HepG2 (cell line): Measurements from ENCODE around the gene NAIF1. TPM values are rescaled to one million over a fixed set of nuclear protein-coding genes. Genes with fewer than 3 reads are reported as not detected.
A peak's percentile ranks its signal among the peaks of the same experiment; 100 is the strongest.

ENCODE experiments used
- CBX2 ChIP-seq, 2 experiments: fragments of 200-600 bp in 1 of 2; sonication (generic); formaldehyde crosslinking in 1 of 2; IDR thresholded peaks; 2 replicates each; pipeline versions ENCODE4 v1.7.0 to v1.8.1; 2018 to 2022; ENCODE audit warnings: low read depth in 2 of 2, low read length in 1 of 2, mild to moderate bottlenecking in 1 of 2, missing genetic modification reagents in 1 of 2
- CC2D1A ChIP-seq: sonication (generic); formaldehyde crosslinking; IDR thresholded peaks from 2 replicates; pipeline ENCODE4 v1.8.1; 2023; ENCODE audit warnings: mild to moderate bottlenecking, missing genetic modification reagents
- ETV6 ChIP-seq: sonication (generic); formaldehyde crosslinking; conservative IDR thresholded peaks from 2 replicates; pipeline ENCODE4 v1.4.0; 2020; ENCODE audit warnings: missing genetic modification reagents
- KDM3A ChIP-seq: IDR thresholded peaks from 2 replicates; pipeline ENCODE4 v1.6.1; 2018; ENCODE audit warnings: low read depth, missing compliant biosample characterization
- KLF16 ChIP-seq, 2 experiments: sonication (generic) in 1 of 2; formaldehyde crosslinking in 1 of 2; IDR thresholded peaks; 2 replicates each; pipeline versions ENCODE4 v1.6.1 to v1.8.0; 2016 to 2023; ENCODE audit warnings: missing genetic modification reagents in 2 of 2, missing compliant biosample characterization in 1 of 2
- NR3C1 ChIP-seq: sonication (generic); formaldehyde crosslinking; IDR thresholded peaks from 2 replicates; pipeline ENCODE4 v1.4.0; 2020; ENCODE audit warnings: missing genetic modification reagents
- NRL ChIP-seq: sonication (generic); formaldehyde crosslinking; IDR thresholded peaks from 2 replicates; pipeline ENCODE4 v1.5.0; 2020; ENCODE audit warnings: missing genetic modification reagents, mild to moderate bottlenecking, moderate library complexity, borderline replicate concordance
- SOX5 ChIP-seq: IDR thresholded peaks from 2 replicates; pipeline ENCODE4 v1.6.1; 2016; ENCODE audit warnings: borderline replicate concordance
- SRSF1 ChIP-seq: fragments of 200-400 bp; formaldehyde crosslinking; optimal IDR thresholded peaks from 2 replicates; pipeline ENCODE3; 2017; ENCODE audit warnings: mild to moderate bottlenecking, low read depth, low read length, moderate library complexity
- TARDBP ChIP-seq: sonication (generic); formaldehyde crosslinking; IDR thresholded peaks from 2 replicates; pipeline ENCODE4 v1.8.0; 2022; ENCODE audit warnings: mild to moderate bottlenecking, missing genetic modification reagents
- TRIM22 ChIP-seq: fragments of 450-650 bp; IDR thresholded peaks from 2 replicates; pipeline ENCODE4 v1.6.1; 2017
- ZNF143 ChIP-seq: sonication (generic); formaldehyde crosslinking; IDR thresholded peaks from 2 replicates; pipeline ENCODE4 v1.4.0; 2020; ENCODE audit warnings: missing genetic modification reagents
- ZNF446 ChIP-seq: sonication (generic); formaldehyde crosslinking; IDR thresholded peaks from 2 replicates; pipeline ENCODE4 v1.5.0; 2020; ENCODE audit warnings: mild to moderate bottlenecking, missing genetic modification reagents
- ZNF597 ChIP-seq: sonication (generic); formaldehyde crosslinking; IDR thresholded peaks from 2 replicates; pipeline ENCODE4 v1.5.0; 2020; ENCODE audit warnings: missing genetic modification reagents
- ZNF687 ChIP-seq: sonication (generic); formaldehyde crosslinking; IDR thresholded peaks from 2 replicates; pipeline ENCODE4 v1.5.1; 2020; ENCODE audit warnings: mild to moderate bottlenecking, missing genetic modification reagents, moderate library complexity
- ZSCAN30 ChIP-seq: sonication (generic); formaldehyde crosslinking; IDR thresholded peaks from 2 replicates; pipeline ENCODE4 v1.5.0; 2020; ENCODE audit warnings: mild to moderate bottlenecking, missing genetic modification reagents
- polyA plus RNA-seq, 8 experiments: library from polyadenylated mRNA; depleted of rRNA in 3 of 8; stranded (reverse) in 7 of 8; unstranded in 1 of 8; fragments of >200 nt; fragmentation: Illumina TruSeq in 4 of 8; extraction: Trizol in 4 of 8; gene quantifications; 2 replicates each; pipeline versions ENCODE4 v1.2.1 to v1.2.3, GENCODE V29; 2011 to 2016; ENCODE audit warnings: low read depth in 4 of 8, missing spikeins in 1 of 8, mixed read lengths in 1 of 8; ENCODE audit not compliant: insufficient read depth in 1 of 8
- total RNA-seq, 5 experiments: library from RNA; depleted of rRNA; stranded (reverse); fragments of >200 nt; fragmentation: Illumina TruSeq; extraction: Trizol; gene quantifications; 2 replicates each; pipeline ENCODE4 v1.2.3, GENCODE V29; 2016; ENCODE audit warnings: low read depth in 1 of 5
- TF ChIP-seq, protein P1 (sequence below): sonication (generic); formaldehyde crosslinking; IDR thresholded peaks from 2 replicates; pipeline ENCODE4 v1.4.0; 2020; ENCODE audit warnings: missing genetic modification reagents
- TF ChIP-seq, protein P2 (sequence below): sonication (generic); IDR thresholded peaks from 2 replicates; pipeline ENCODE4 v1.6.1; 2016; ENCODE audit warnings: low read depth, borderline replicate concordance
- TF ChIP-seq, protein P3 (sequence below): sonication (generic); formaldehyde crosslinking; conservative IDR thresholded peaks from 2 replicates; pipeline ENCODE4 v1.8.1; 2023; ENCODE audit warnings: missing genetic modification reagents

NAIF1 gene
- total and polyA plus RNA-seq, 2 of the 13 experiments (the other 11 are each of a cell fraction or from before 2014, with no cell fraction given) = 6.0 to 6.9 TPM

DNA sequence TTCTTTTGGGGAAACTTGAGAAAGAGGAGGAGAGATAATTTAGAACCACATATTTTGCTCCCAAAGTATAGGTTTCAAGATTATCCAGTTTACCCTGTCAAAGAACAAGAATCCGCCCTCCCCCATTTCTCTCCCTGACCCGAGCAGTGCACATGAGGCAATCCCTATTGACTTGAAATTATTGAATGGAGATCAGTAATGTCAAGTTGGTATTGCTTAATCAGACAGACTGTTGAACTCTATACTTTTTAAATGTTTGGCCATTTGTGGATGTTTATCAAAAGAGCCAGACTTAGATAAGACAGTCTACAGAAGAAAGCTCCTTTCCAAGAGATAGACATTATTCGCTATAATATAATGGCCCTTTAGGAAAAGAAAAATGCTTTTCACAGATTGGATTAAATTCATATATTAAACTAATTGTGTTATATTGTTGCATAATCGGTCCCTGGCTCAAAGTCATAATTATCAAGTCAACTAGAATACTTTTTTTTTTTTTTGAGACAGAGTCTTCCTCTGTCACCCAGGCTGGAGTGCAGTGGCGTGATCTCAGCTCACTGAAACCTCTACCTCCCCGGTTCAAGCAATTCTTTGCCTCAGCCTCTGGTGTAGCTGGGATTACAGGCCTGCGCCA, 6.2 kb upstream of the NAIF1 start (continued):
- TF ChIP-seq, protein P1, sequence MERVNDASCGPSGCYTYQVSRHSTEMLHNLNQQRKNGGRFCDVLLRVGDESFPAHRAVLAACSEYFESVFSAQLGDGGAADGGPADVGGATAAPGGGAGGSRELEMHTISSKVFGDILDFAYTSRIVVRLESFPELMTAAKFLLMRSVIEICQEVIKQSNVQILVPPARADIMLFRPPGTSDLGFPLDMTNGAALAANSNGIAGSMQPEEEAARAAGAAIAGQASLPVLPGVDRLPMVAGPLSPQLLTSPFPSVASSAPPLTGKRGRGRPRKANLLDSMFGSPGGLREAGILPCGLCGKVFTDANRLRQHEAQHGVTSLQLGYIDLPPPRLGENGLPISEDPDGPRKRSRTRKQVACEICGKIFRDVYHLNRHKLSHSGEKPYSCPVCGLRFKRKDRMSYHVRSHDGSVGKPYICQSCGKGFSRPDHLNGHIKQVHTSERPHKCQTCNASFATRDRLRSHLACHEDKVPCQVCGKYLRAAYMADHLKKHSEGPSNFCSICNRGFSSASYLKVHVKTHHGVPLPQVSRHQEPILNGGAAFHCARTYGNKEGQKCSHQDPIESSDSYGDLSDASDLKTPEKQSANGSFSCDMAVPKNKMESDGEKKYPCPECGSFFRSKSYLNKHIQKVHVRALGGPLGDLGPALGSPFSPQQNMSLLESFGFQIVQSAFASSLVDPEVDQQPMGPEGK (CRISPR knock-in tag) = peak; percentile 64
- TF ChIP-seq TARDBP (CRISPR knock-in tag) (peak; percentile 61; the same call in 1 of the 2 replicates), KDM3A (CRISPR knock-in tag) (no peak), NR3C1 (CRISPR knock-in tag) (no peak), ZSCAN30 (no peak), TRIM22 (no peak), SRSF1 (no peak), ZNF446 (CRISPR knock-in tag) (no peak), ZNF597 (no peak), ZNF687 (no peak), SOX5 (CRISPR knock-in tag) (peak; percentile 61; the same call in 1 of the 2 replicates), NRL (CRISPR knock-in tag) (no peak), CBX2 (IDR thresholded peaks at IDR 0.05; ENCODE audit: low read depth, low read length) (no peak), CBX2 (CRISPR knock-in tag; IDR thresholded peaks at IDR 0.05; ENCODE audit: low read depth) (no peak), KLF16 (CRISPR knock-in tag; IDR thresholded peaks at IDR 0.05) (peak in 1 of 2 experiments; percentile 50; a peak in 1 of 4 replicates), ETV6 (CRISPR knock-in tag) (no peak), CC2D1A (CRISPR knock-in tag) (no peak), ZNF143 (CRISPR knock-in tag) (no peak)
- TF ChIP-seq, protein P2, sequence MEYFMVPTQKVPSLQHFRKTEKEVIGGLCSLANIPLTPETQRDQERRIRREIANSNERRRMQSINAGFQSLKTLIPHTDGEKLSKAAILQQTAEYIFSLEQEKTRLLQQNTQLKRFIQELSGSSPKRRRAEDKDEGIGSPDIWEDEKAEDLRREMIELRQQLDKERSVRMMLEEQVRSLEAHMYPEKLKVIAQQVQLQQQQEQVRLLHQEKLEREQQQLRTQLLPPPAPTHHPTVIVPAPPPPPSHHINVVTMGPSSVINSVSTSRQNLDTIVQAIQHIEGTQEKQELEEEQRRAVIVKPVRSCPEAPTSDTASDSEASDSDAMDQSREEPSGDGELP = no peak
- TF ChIP-seq, protein P3, sequence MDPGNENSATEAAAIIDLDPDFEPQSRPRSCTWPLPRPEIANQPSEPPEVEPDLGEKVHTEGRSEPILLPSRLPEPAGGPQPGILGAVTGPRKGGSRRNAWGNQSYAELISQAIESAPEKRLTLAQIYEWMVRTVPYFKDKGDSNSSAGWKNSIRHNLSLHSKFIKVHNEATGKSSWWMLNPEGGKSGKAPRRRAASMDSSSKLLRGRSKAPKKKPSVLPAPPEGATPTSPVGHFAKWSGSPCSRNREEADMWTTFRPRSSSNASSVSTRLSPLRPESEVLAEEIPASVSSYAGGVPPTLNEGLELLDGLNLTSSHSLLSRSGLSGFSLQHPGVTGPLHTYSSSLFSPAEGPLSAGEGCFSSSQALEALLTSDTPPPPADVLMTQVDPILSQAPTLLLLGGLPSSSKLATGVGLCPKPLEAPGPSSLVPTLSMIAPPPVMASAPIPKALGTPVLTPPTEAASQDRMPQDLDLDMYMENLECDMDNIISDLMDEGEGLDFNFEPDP (CRISPR knock-in tag) = no peak
